GM18502 (cell line): ENCODE data around the gene CCT8L2.
"Not testable (repeated sequence)": the region's sequence is repeated elsewhere in the genome, so short reads cannot be mapped to it uniquely, and the experiment has no call there.

Experiments used
- ATAC-seq: cut with Tn5 transposase; IDR thresholded peaks from one replicate; pipeline ENCODE4 v1.9.1; 2021; ENCODE audit warnings: mild to moderate bottlenecking; ENCODE audit not compliant: unreplicated experiment, poor library complexity

Gene CCT8L2

GRCh38 chr22:16600644-16601436 lies 8.2 kb upstream of the CCT8L2 start:
- not testable (repeated sequence) for ATAC-seq

- not testable (repeated sequence) for ATAC-seq
Observed at GRCh38 chr22:16599648-16600047, 7.0 kb upstream of the CCT8L2 start.

GRCh38 chr22:16595251-16595650 lies 2.6 kb upstream of the CCT8L2 start:
- not testable (repeated sequence) for ATAC-seq

DNA sequence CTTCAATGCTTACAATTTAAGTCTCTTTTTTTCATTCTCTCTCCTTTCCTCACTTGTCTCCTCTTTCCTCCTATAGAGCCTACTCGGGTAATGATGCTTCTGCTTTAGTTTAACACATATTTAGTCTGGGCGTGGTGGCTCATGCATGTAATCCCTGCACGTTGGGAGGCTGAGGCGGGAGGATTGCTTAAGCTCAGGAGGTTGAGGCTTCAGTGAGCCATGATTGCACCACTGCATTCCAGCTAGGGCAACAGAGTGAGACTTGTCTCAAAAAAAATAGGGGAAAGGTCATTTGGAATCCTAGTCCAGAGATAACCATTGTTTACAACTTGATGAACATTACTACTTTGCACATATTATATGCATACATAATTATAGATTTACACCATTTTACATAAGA lies 1.4 kb upstream of the CCT8L2 start:
- ATAC-seq = no peak

GRCh38 chr22:16592231-16592630 lies 379 bp downstream of the CCT8L2 start:
- ATAC-seq = not testable (repeated sequence)

DNA sequence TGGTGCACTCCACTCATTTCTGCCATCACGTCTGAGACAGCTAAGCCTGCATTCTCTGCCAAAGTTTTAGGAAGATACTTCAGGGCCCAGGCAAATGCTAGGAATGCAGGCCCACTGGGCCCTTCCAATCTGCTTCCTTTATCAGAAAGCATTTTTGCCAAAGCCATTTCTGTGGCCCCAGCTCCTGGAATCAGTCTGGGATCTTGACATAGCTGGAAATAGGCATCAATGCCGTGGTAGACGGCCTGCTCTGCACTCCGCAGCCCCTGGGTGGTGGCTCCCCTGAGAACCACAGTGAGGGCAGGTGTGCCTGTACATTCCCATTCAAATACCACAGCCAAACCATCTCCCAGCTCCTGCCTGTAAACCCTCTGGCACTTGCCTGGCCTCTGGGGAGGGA lies 1.5 kb downstream of the CCT8L2 start:
- not testable (repeated sequence) for ATAC-seq

DNA sequence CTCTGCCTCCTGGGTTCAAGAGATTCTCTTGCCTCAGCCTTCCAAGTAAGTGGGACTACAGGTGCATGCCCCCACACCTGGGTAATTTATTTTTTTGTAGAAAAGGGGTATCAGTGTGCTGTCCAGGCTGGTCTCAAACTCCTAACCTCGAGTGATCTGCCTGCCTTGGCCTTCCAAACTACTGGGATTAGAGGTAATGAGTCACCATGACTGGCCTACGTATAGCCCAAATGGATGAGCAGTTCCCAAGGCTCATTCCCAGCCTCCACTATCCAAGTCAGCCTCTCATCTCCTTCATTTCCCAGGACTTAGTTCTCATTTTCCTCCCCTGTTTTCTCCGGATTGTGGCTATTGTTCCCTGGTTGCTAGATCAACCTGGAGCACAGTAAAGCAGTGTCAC lies 5.6 kb downstream of the CCT8L2 start:
- ATAC-seq = no peak

GRCh38 chr22:16586170-16586569 lies 6.4 kb downstream of the CCT8L2 start:
- ATAC-seq = no peak

GRCh38 chr22:16580872-16581271 lies 11.7 kb downstream of the CCT8L2 start:
- not testable (repeated sequence) for ATAC-seq

- not testable (repeated sequence) for ATAC-seq
Observed at GRCh38 chr22:16569240-16569834, 23.3 kb downstream of the CCT8L2 start.

- ATAC-seq = no peak
Observed at GRCh38 chr22:16568425-16568758, 24.2 kb downstream of the CCT8L2 start.

- ATAC-seq = not testable (repeated sequence)
Observed at GRCh38 chr22:16567617-16568424, 24.8 kb downstream of the CCT8L2 start.

DNA sequence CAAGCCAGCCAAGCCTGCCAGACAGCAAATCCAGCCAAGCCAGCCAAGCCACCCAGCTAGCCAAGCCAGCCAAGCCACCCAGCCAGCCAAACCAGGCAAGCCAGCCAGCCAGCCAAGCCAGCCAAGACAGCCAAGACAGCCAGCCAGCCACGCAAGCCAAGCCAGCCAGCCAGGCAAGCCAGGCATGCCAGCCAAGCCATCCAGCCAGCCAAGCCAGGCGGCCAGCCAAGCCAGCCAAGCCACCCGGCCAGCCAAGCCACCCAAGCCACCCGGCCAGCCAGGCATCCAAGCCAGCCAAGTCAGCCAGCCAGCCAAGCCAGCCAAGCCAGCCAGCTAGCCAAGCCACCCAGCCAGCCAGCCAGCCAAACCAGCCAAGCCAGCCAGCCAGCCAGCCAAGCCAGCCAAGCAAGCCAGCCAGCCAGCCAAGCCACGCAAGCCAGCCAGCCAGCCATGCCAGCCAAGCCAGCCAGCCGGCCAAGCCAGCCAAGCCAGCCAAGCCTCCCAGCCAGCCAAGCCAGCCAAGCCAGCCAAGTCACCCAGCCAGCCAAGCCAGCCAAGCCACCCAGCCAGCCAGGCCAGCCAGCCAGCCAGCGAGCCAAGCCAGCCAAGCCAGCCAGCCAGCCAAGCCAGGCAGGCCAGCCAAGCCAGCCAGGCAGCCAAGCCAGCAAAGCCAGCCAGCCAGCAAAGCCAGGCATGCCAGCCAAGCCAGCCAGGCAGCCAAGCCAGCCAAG lies 26.0 kb downstream of the CCT8L2 start:
- not testable (repeated sequence) for ATAC-seq

GRCh38 chr22:16565585-16566420 lies 26.8 kb downstream of the CCT8L2 start:
- not testable (repeated sequence) for ATAC-seq

GRCh38 chr22:16564837-16565584 lies 27.6 kb downstream of the CCT8L2 start:
- ATAC-seq = not testable (repeated sequence)

DNA sequence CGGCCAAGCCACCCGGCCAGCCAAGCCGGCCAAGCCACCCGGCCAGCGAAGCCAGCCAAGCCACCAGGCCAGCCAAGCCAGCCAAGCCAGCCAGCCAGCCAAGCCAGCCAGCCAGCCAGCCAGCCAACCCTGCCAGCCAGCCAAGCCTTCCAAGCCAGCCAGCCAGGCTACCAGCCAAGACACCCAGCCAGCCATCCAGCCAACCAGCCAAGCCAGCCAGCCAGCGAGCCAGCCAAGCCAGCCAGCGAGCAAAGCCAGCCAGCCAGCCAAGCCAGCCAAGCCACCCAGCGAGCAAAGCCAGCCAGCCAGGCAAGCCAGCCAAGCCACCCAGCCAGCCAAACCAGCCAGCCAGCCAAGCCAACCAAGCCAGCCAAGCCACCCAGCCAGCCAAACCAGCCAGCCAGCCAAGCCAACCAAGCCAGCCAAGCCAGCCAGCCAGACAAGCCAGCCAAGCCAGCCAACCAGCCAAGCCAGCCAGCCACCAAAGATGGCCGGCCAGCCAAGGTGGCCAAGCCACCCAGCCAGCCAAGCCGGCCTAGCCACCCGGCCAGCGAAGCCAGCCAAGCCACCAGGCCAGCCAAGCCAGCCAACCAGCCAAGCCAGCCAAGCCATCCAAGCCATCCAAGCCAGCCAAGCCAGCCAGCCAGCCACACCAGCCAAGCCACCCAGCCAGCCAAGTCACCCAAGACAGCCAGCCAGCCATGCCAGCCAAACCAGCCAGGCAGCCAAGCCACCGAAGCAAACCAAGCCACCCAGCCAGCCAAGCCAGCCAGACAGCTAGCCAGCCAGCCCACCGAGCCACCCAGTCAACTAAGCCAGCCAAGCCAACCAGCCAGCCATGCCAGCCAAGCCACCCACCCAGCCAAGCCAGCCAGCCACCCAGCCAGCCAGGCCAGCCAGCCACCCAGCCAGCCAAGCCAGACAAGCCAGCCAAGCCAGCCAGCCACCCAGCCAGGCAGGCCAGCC lies 28.8 kb downstream of the CCT8L2 start:
- no peak for ATAC-seq

GRCh38 chr22:16562711-16563554 lies 29.7 kb downstream of the CCT8L2 start:
- ATAC-seq = no peak
